ENCODE measurements around the gene SLC39A11.

The SLC39A11 gene

GRCh38 chr17:73091410-73091769 lies 1.1 kb downstream of the SLC39A11 start:
- H3K36me3 Mint-ChIP-seq (ENCODE audit: low read depth), result peaks cover 8% of the 10 kb centered on the region
- peaks cover 15% of the 10 kb centered on the region for H3K4me1 Mint-ChIP-seq
- H3K27ac Mint-ChIP-seq, result peak overlapping the region in 2 of 3 experiments; percentile 25 to 92
- TF ChIP-seq CTCF (IDR thresholded peaks at IDR 0.05; ENCODE audit: unreplicated experiment in 3 of 3), result no peak
- H3K27me3 Mint-ChIP-seq (ENCODE audit: low read depth), result peaks cover 4% of the 10 kb centered on the region
- no peaks in the 10 kb centered on the region for H3K9me3 Mint-ChIP-seq
- H3K4me3 Mint-ChIP-seq, result peak overlapping the region; percentile 96 to 99 (median 97)

GRCh38 chr17:73090396-73091202 lies 1.9 kb downstream of the SLC39A11 start:
- H3K4me3 Mint-ChIP-seq, result peak overlapping the region; percentile 44 to 75 (median 47)
- H3K27me3 Mint-ChIP-seq (ENCODE audit: low read depth), result no peaks in the 10 kb centered on the region
- H3K36me3 Mint-ChIP-seq (ENCODE audit: low read depth), result peaks cover 16% of the 10 kb centered on the region
- TF ChIP-seq CTCF (IDR thresholded peaks at IDR 0.05; ENCODE audit: unreplicated experiment in 3 of 3), result no peak
- H3K4me1 Mint-ChIP-seq, result peaks cover 15% of the 10 kb centered on the region
- H3K9me3 Mint-ChIP-seq, result no peaks in the 10 kb centered on the region
- peak overlapping the region in 1 of 3 experiments; percentile 3 for H3K27ac Mint-ChIP-seq

- no peak for TF ChIP-seq CTCF (IDR thresholded peaks at IDR 0.05; ENCODE audit: unreplicated experiment in 3 of 3)
- no peak overlapping the region for H3K27ac Mint-ChIP-seq
- H3K4me1 Mint-ChIP-seq, result peaks cover 15% of the 10 kb centered on the region
- H3K9me3 Mint-ChIP-seq, result no peaks in the 10 kb centered on the region
- no peaks in the 10 kb centered on the region for H3K27me3 Mint-ChIP-seq (ENCODE audit: low read depth)
- H3K4me3 Mint-ChIP-seq, result no peak overlapping the region
- peaks cover 22% of the 10 kb centered on the region for H3K36me3 Mint-ChIP-seq (ENCODE audit: low read depth)
These were observed 2.9 kb downstream of the SLC39A11 start for GRCh38 chr17:73089322-73090317.

GRCh38 chr17:73088561-73088960 lies 3.9 kb downstream of the SLC39A11 start:
- H3K27me3 Mint-ChIP-seq (ENCODE audit: low read depth), result no peaks in the 10 kb centered on the region
- no peak for TF ChIP-seq CTCF (IDR thresholded peaks at IDR 0.05; ENCODE audit: unreplicated experiment in 3 of 3)
- H3K27ac Mint-ChIP-seq, result no peak overlapping the region
- H3K36me3 Mint-ChIP-seq (ENCODE audit: low read depth), result peaks cover 28% of the 10 kb centered on the region
- H3K9me3 Mint-ChIP-seq, result peaks cover 3% of the 10 kb centered on the region
- no peak overlapping the region for H3K4me3 Mint-ChIP-seq
- peaks cover 15% of the 10 kb centered on the region for H3K4me1 Mint-ChIP-seq

- Mint-ChIP-seq H3K4me3 (no peak overlapping the region), H3K36me3 (ENCODE audit: low read depth) (peaks cover 62% of the 10 kb centered on the region), H3K4me1 (no peaks in the 10 kb centered on the region), H3K9me3 (peaks cover 18% of the 10 kb centered on the region), H3K27me3 (ENCODE audit: low read depth) (no peaks in the 10 kb centered on the region), H3K27ac (no peak overlapping the region)
- TF ChIP-seq CTCF (IDR thresholded peaks at IDR 0.05; ENCODE audit: unreplicated experiment in 3 of 3), result no peak
These were observed 9.1 kb downstream of the SLC39A11 start for GRCh38 chr17:73083432-73083831.
